Kasumi-1 (cell line): ENCODE measurements around the gene GSTO1.
"Not testable (repeated sequence)": the region's sequence is repeated elsewhere in the genome, so short reads cannot be mapped to it uniquely, and the experiment has no call there.

Experiments
- DNase-seq, 2 experiments: peaks; one replicate each; lab custom pipeline; 2025; lab: John Stamatoyannopoulos, UW

The GSTO1 gene

DNA sequence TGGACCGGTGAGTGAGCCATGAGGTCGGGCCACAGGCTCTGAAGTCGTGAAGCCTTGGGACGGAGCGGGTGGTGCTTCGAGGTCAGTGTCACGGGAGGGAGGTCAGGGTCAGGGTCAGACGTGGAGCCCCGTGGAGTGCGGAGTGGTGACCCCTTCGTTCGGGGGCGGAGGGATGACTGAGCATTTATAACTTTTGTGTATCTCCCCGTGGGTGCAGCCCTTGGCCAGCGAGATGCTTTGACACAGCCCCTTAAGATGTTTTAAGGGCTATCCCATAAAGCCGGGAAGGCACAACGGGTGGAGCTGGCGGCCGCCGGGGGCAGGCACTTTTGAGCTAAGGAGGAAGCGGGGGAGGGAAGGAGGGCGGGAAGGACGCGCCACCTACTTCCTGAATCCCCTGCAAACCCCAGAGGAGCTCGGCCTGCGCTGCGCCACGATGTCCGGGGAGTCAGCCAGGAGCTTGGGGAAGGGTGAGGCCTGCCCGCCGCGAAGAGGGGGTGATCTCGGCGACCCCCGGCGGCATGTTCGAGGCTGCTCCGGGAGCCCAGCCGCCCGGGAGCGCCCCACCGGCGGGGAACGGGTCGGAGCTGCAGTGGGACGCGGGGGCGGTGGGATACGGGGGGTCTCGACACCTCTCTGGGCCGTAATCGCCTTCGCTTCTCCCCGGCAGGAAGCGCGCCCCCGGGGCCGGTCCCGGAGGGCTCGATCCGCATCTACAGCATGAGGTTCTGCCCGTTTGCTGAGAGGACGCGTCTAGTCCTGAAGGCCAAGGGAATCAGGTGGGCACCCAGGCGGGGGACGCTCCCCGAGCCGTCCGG lies at the start of gene GSTO1:
Gene GSTO1, plus strand, starts transcription at position 400 of the 818 bp plus-strand sequence. Its CDS starts 37 bp downstream, at position 437.
- DNase-seq: peak; percentile 95

DNA sequence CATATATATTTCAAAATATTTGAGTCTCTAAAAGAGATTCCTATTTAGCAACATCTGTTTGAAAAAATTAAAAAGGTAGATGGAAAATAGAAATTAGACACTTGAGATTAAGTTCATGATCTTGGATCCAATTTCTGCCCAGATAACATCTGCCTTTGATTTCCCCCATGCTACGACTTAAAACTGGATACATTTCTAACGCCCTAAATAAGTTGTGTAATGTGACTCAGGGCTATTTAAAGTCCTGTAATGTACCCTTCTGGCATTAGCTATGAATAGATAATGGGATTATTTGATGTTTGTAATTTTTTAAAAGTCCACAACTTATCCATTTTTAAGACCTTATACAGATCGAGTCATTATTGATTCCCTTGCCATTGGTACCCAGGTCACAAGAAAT lies 46.0 kb upstream of the GSTO1 start:
- DNase-seq: no peak

- peak; percentile 81 to 83 for DNase-seq
Measured at GRCh38 chr10:104209575-104210198, 45.0 kb upstream of the GSTO1 start.

GRCh38 chr10:104216631-104217030 lies 38.1 kb upstream of the GSTO1 start:
- no peak for DNase-seq

DNA sequence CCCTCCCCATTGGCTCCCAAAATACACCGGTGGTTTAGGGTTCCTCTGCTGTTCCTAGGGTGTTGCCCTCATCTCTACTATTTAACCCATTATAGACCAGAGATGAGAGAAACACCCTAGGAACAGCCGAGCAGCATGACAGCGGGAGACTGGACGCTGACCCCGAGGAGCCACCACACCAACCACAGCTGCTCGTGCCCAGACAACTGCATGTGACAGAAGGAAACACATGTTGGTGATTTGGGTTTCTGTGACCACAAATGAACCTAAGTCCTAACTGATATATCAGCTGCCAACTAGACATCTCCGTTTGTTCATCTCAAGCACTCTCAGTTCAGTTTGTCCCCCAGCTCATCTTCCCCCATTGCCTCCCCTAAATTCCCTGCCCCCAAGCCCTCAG lies 35.9 kb upstream of the GSTO1 start:
- DNase-seq: no peak

GRCh38 chr10:104220522-104220921 lies 34.2 kb upstream of the GSTO1 start:
- DNase-seq: no peak

GRCh38 chr10:104223304-104223703 lies 31.4 kb upstream of the GSTO1 start:
- DNase-seq: no peak

GRCh38 chr10:104230490-104230889 lies 24.2 kb upstream of the GSTO1 start:
- DNase-seq: no peak

- DNase-seq: peak; percentile 97 to 98
Measured at GRCh38 chr10:104231784-104232612, 22.7 kb upstream of the GSTO1 start, which contains the start of gene CFAP43. Gene CFAP43, minus strand, starts transcription at chr10:104232364. Its CDS starts 118 bp downstream, at chr10:104232246.

DNA sequence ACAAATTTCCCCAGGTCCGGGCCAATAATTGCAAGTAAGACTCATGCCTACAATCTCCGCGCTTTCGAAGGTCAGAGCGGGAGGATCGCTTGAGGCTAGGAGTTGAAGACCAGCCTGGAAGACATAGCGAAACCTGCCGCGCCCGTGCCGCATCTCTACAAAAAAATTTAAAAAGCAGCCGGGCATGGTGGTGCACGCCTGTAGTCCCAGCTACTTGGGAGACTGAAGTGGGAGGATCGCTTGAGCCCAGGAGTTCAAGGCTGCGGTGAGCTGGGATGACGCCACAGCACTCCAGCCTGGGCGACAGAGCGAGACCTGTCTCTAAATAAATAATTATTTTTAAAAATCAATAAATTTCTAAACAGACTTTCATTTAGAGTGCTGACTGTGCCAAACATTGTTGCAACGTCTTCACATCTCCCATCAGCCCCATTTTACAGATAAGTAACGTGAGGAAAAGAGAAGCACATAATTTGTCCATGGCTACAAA lies 22.0 kb upstream of the GSTO1 start:
- DNase-seq: no peak

DNA sequence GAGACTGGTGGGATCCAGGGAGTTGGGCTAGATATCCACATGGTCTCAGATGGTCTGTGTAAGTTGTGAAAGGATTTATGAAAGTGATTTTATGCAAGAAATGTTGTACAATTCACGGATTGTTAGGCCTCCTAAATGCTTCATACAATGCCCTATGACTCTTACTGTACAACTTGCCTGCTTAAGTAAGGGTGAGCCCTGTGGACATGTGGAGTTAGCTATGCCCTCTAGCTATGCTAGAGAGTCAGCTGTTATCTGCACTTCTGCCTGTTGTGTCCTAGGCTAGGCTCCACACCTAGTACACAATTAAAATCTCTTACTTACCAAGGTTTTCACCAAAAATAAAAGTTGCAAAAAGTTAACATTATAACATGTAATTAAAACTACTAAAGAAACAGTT lies 20.9 kb upstream of the GSTO1 start:
- no peak for DNase-seq

DNA sequence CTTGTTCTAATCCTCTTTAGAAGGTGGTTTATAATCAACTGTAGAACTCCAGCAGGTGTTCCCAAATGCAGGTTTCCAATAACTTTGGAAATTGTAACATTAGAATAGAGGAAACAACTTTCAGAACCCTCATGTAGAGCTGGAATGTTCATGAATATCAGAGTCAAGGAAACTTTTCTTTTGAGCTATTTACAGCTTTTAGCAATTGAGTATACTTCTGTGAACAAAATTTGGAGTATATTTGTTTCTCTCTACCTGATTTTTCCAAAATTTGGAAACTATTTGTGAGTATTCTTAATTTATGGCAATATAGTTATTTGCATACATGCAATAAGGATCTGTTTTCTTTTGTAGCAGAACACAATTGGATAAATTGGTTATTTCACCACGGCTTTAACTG lies 19.8 kb upstream of the GSTO1 start:
- DNase-seq: no peak

GRCh38 chr10:104235801-104236200 lies 18.9 kb upstream of the GSTO1 start:
- DNase-seq: no peak

DNA sequence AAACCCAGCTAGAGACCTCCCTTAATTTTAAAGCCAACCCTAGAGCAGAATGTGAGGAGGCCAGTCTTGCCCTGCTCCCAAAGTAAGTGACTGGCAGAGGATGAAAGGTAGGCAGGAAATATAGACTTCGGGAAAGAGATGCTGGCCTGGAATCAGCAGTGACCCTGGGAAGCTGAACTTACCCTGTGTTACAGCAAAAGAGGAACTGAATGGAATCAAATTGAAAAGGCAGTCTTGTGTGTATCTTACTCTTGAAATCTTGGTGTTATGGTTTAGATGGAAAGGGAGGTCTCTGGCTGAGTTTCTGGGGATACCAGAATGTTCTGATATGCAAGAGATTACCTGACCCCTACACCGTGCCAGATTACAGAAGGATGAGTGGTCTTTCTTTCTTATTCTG lies 14.6 kb upstream of the GSTO1 start:
- peak; percentile 20 to 45 for DNase-seq

- no peak for DNase-seq
Measured at GRCh38 chr10:104242545-104242944, 12.1 kb upstream of the GSTO1 start.

DNA sequence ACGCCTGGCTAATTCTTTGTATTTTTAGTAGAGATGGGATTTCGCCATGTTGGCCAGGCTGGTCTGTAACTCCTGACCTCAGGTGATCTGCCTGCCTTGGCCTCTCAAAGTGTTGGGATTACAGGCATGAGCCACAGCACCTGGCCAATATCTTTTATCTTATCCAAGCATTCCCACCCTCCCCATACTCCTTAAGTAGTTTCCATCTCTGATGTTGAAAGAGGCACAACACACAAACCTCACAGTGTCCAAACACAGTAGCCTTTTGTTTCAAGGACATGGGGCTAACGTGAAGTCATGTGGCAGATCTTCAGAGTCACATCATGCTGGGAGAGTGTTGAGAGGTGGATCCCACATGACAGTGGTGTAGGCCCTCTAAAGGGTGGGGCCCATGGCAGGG lies 11.7 kb upstream of the GSTO1 start:
- DNase-seq: not testable (repeated sequence)

GRCh38 chr10:104243512-104243911 lies 11.2 kb upstream of the GSTO1 start:
- no peak for DNase-seq

GRCh38 chr10:104245066-104245632 lies 9.5 kb upstream of the GSTO1 start:
- no peak for DNase-seq

DNA sequence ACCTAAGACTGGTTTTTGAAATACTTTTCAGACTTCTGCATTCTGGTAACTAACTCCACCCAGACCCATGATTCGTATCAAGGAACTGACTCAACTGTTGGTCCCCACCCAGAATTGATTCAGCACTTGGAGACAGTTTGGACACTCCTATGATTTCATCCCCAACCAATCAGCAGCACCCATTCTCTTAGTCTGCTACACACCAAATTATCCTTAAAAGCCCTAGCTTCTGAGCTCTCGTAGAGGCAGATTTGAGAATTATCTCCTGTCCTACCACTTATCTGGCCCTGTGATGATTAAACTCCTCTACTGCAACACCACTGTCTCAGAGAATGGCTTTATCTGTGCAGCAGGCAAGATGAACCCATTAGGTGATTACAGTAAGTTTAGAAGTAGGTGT lies 7.7 kb upstream of the GSTO1 start:
- DNase-seq: no peak

DNA sequence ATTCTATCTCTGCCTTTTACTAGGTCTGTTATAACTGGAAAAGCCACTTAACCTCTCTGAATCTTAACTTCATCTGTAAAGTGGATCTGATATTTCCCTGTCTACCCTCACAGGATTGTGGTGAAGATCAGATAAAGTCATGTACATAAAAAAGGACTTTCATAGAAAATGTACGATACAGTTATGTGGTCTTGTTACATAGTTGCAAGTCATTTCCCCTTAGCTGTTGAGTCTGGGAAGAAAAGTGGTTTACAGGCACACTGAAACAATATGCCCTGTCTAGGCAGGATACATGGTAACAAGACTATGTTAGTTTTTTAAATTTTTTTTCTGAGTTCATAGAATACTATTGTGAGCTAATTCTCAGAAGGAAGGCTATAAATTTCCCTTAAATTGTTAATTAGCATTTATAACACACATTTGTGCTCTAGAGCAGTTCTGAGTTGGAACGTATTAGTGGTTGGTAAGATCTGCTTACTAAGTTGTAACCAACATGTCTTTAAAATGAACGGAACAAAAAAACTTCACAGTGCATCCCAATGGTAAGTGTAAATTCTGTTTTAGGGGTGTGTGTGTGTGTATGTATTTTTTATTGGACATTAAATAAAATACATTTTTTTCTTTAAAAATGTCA lies 7.1 kb upstream of the GSTO1 start:
- DNase-seq: no peak

DNA sequence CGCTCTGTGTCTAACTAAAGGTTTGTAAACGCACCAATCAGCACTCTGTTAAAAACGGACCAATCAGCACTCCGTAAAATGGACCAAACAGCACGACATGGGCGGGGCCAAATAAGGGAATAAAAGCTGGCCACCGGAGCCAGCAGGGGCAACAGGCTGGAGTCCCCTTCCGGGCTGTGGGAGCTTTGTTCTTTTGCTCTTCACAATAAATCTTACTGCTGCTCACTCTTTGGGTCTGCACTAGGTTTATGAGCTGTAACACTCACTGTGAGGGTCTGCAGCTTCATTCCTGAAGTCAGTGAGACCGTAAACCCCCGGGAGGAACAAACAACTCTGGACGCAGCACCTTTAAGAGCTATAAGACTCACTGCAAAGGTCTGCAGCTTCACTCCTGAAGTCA lies 5.8 kb upstream of the GSTO1 start:
- DNase-seq: not testable (repeated sequence)

- DNase-seq: no peak
Measured at GRCh38 chr10:104250371-104250770, 4.3 kb upstream of the GSTO1 start.
